Activated T-cell treated with anti-CD3 and anti-CD28 coated beads, Interleukin-2, amount 50 U/mL, for 24 hours (primary cell): ENCODE measurements around the gene CPN1.

ENCODE experiments used
- DNase-seq: peaks from one replicate; pipeline ENCODE4 v3.0.0-alpha.2; 2020
- H3K27ac Mint-ChIP-seq: 2 replicates; pipeline ENCODE4 v1.8.0; 2020; ENCODE audit warnings: mild to moderate bottlenecking, mixed read lengths
- H3K27me3 Mint-ChIP-seq: 2 replicates; pipeline ENCODE4 v1.8.0; 2020; ENCODE audit warnings: mixed read lengths
- H3K36me3 Mint-ChIP-seq: 2 replicates; pipeline ENCODE4 v1.8.0; 2020; ENCODE audit warnings: low read depth, mixed read lengths
- H3K4me1 Mint-ChIP-seq: 2 replicates; pipeline ENCODE4 v1.8.0; 2020; ENCODE audit warnings: low read depth, mixed read lengths
- H3K4me3 Mint-ChIP-seq: 2 replicates; pipeline ENCODE4 v1.8.0; 2020; ENCODE audit warnings: mild to moderate bottlenecking, moderate library complexity, mixed read lengths
- H3K9me3 Mint-ChIP-seq: 2 replicates; pipeline ENCODE4 v1.8.0; 2020; ENCODE audit warnings: mixed read lengths

The CPN1 gene

GRCh38 chr10:100004805-100005510 is 76.7 kb downstream of the CPN1 start:
- no peaks in the 10 kb centered on the region for H3K9me3 Mint-ChIP-seq
- H3K4me3 Mint-ChIP-seq = no peak overlapping the region
- H3K36me3 Mint-ChIP-seq = no peaks in the 10 kb centered on the region
- no peak for DNase-seq
- peaks cover 39% of the 10 kb centered on the region for H3K4me1 Mint-ChIP-seq
- no peaks in the 10 kb centered on the region for H3K27me3 Mint-ChIP-seq
- no peak overlapping the region for H3K27ac Mint-ChIP-seq

- H3K36me3 Mint-ChIP-seq = no peaks in the 10 kb centered on the region
- H3K27me3 Mint-ChIP-seq = no peaks in the 10 kb centered on the region
- peaks cover 8% of the 10 kb centered on the region for H3K4me1 Mint-ChIP-seq
- H3K4me3 Mint-ChIP-seq = no peak overlapping the region
- DNase-seq = no peak
- no peak overlapping the region for H3K27ac Mint-ChIP-seq
- no peaks in the 10 kb centered on the region for H3K9me3 Mint-ChIP-seq
These were observed 81.5 kb downstream of the CPN1 start for GRCh38 chr10:100000109-100000644.

- no peaks in the 10 kb centered on the region for H3K9me3 Mint-ChIP-seq
- peaks cover 9% of the 10 kb centered on the region for H3K4me1 Mint-ChIP-seq
- H3K27ac Mint-ChIP-seq = no peak overlapping the region
- H3K36me3 Mint-ChIP-seq = no peaks in the 10 kb centered on the region
- no peaks in the 10 kb centered on the region for H3K27me3 Mint-ChIP-seq
- H3K4me3 Mint-ChIP-seq = no peak overlapping the region
- no peak for DNase-seq
These were observed 82.2 kb downstream of the CPN1 start for GRCh38 chr10:99999319-100000108.

GRCh38 chr10:99998889-99999288 is 82.8 kb downstream of the CPN1 start:
- H3K4me3 Mint-ChIP-seq = no peak overlapping the region
- no peaks in the 10 kb centered on the region for H3K36me3 Mint-ChIP-seq
- no peaks in the 10 kb centered on the region for H3K9me3 Mint-ChIP-seq
- H3K4me1 Mint-ChIP-seq = peaks cover 16% of the 10 kb centered on the region
- no peak for DNase-seq
- no peak overlapping the region for H3K27ac Mint-ChIP-seq
- H3K27me3 Mint-ChIP-seq = no peaks in the 10 kb centered on the region

- Mint-ChIP-seq H3K27ac (no peak overlapping the region), H3K27me3 (no peaks in the 10 kb centered on the region), H3K9me3 (no peaks in the 10 kb centered on the region), H3K4me3 (no peak overlapping the region), H3K36me3 (no peaks in the 10 kb centered on the region), H3K4me1 (peaks cover 17% of the 10 kb centered on the region)
- DNase-seq = no peak
These were observed 84.7 kb downstream of the CPN1 start for GRCh38 chr10:99996671-99997648.

GRCh38 chr10:99995713-99996112 is 86.0 kb downstream of the CPN1 start:
- no peak for DNase-seq
- H3K27me3 Mint-ChIP-seq = no peaks in the 10 kb centered on the region
- H3K9me3 Mint-ChIP-seq = no peaks in the 10 kb centered on the region
- H3K4me3 Mint-ChIP-seq = no peak overlapping the region
- no peaks in the 10 kb centered on the region for H3K36me3 Mint-ChIP-seq
- H3K27ac Mint-ChIP-seq = no peak overlapping the region
- peaks cover 17% of the 10 kb centered on the region for H3K4me1 Mint-ChIP-seq

GRCh38 chr10:99995269-99995668 is 86.4 kb downstream of the CPN1 start:
- DNase-seq = no peak
- no peaks in the 10 kb centered on the region for H3K36me3 Mint-ChIP-seq
- H3K9me3 Mint-ChIP-seq = no peaks in the 10 kb centered on the region
- H3K4me3 Mint-ChIP-seq = no peak overlapping the region
- H3K4me1 Mint-ChIP-seq = peaks cover 17% of the 10 kb centered on the region
- no peaks in the 10 kb centered on the region for H3K27me3 Mint-ChIP-seq
- peak overlapping the region; percentile 42 for H3K27ac Mint-ChIP-seq

GRCh38 chr10:99994801-99995200 is 86.9 kb downstream of the CPN1 start:
- no peak for DNase-seq
- no peaks in the 10 kb centered on the region for H3K36me3 Mint-ChIP-seq
- no peak overlapping the region for H3K4me3 Mint-ChIP-seq
- peak overlapping the region; percentile 33 for H3K27ac Mint-ChIP-seq
- no peaks in the 10 kb centered on the region for H3K9me3 Mint-ChIP-seq
- peaks cover 17% of the 10 kb centered on the region for H3K4me1 Mint-ChIP-seq
- H3K27me3 Mint-ChIP-seq = no peaks in the 10 kb centered on the region

GRCh38 chr10:99993701-99994689 is 87.7 kb downstream of the CPN1 start:
- peak; percentile 44 for DNase-seq
- H3K4me3 Mint-ChIP-seq = peak overlapping the region; percentile 30
- no peaks in the 10 kb centered on the region for H3K27me3 Mint-ChIP-seq
- H3K9me3 Mint-ChIP-seq = no peaks in the 10 kb centered on the region
- H3K36me3 Mint-ChIP-seq = no peaks in the 10 kb centered on the region
- peak overlapping the region; percentile 70 for H3K27ac Mint-ChIP-seq
- H3K4me1 Mint-ChIP-seq = peaks cover 17% of the 10 kb centered on the region
